Heart left ventricle (tissue), 16 donors: ENCODE results near the gene CADPS2. TPM values are rescaled to one million over a fixed set of nuclear protein-coding genes. Genes with fewer than 3 reads are reported as not detected.

ENCODE experiments used
- ATAC-seq, 4 donors: fragments of 200-7000 bp; cut with Tn5 transposase; one replicate each; pipeline ENCODE4 v1.9.1; 2020 to 2022; ENCODE audit warnings: moderate library complexity in 4 of 4, mild to moderate bottlenecking in 3 of 4, moderate number of reproducible peaks in 1 of 4
- DNase-seq, 5 donors: peaks; one replicate each; pipeline ENCODE4 v3.0.0-alpha.2; 2020
- H3K27ac ChIP-seq, 12 donors: fragments of 200-600 bp; sonication (generic) in 4 of 12; one replicate each; pipeline versions ENCODE4 v1.5.0 to v1.8.0; 2016 to 2022; ENCODE audit warnings: mild to moderate bottlenecking in 2 of 12
- H3K27me3 ChIP-seq, 9 donors: fragments of 200-600 bp; sonication (generic) in 2 of 9; one replicate each; pipeline versions ENCODE4 v1.5.1 to v1.8.0; 2016 to 2022; ENCODE audit warnings: mild to moderate bottlenecking in 3 of 9
- H3K36me3 ChIP-seq, 9 donors: fragments of 200-600 bp; sonication (generic) in 2 of 9; one replicate each; pipeline versions ENCODE4 v1.5.0 to v1.8.0; 2018 to 2022; ENCODE audit warnings: mild to moderate bottlenecking in 2 of 9
- H3K4me1 ChIP-seq, 12 donors: fragments of 200-600 bp; sonication (generic) in 4 of 12; one replicate each; pipeline versions ENCODE4 v1.5.0 to v1.8.0; 2016 to 2022; ENCODE audit warnings: mild to moderate bottlenecking in 3 of 12
- H3K4me3 ChIP-seq, 12 donors: fragments of 200-600 bp; sonication (generic) in 4 of 12; one replicate each; pipeline versions ENCODE4 v1.5.0 to v1.8.0; 2017 to 2022; ENCODE audit warnings: mild to moderate bottlenecking in 9 of 12, moderate library complexity in 4 of 12
- H3K9me3 ChIP-seq, 12 donors: fragments of 200-600 bp; sonication (generic) in 4 of 12; one replicate each; pipeline versions ENCODE4 v1.5.0 to v1.8.0; 2016 to 2022; ENCODE audit warnings: mild to moderate bottlenecking in 1 of 12
- CTCF ChIP-seq, 12 donors: fragments of 200-600 bp; sonication (generic) in 4 of 12; IDR thresholded peaks; one replicate each; pipeline versions ENCODE4 v1.5.0 to v1.8.0; 2018 to 2022; ENCODE audit warnings: antibody characterized with exemption in 12 of 12, mild to moderate bottlenecking in 5 of 12
- POLR2A ChIP-seq, 2 donors: fragments of 450-650 bp; IDR thresholded peaks; one replicate each; pipeline ENCODE4 v1.6.1; 2017; ENCODE audit warnings: antibody characterized with exemption in 2 of 2, mild to moderate bottlenecking in 2 of 2, moderate library complexity in 2 of 2
- WGBS, 4 donors: extraction: QIAGEN DNeasy Blood & Tissue Kit in 2 of 4; methylation state at CpG; one replicate each; pipeline versions ENCODE4 v1.1.5 to v1.1.7; 2013 to 2018; 5-methylcytosine and 5-hydroxymethylcytosine counted together
- intact Hi-C, 10 donors: fragments of 100-400 bp; cut with DNase I; formaldehyde crosslinking; loops; one replicate each; pipeline versions ENCODE4 v1.11.1 to v1.14.2; 2022
- polyA plus RNA-seq, 2 donors: library from polyadenylated mRNA; stranded (reverse); fragments of 200-250 nt; gene quantifications; one replicate each; pipeline ENCODE4 v1.2.3, GENCODE V29; 2013
- total RNA-seq, 9 donors: library from RNA; depleted of rRNA in 2 of 9; stranded (reverse); fragments of >200 nt in 2 of 9; fragmentation: NEBNext Ultra II Directional in 3 of 9; extraction: Animal tissue kit (Norgen Biotek cat#: 25700) in 3 of 9; gene quantifications; one replicate each; pipeline versions ENCODE4 v1.1.0 to v1.2.4, GENCODE V29; 2016 to 2023
- donor health status: ischemic (EF 13 %, LVEDD 7.1; RV severe dilation, severe dysfunction).
- donor health status: healthy with polysubstance abuse.
- donor health status: DM: no; HTN: yes; CAD: no.
- donor health status: DM: no; HTN: no; CAD: no.
- donor health status: ischemic (EF 25% LVEDD 6.9; RV normal size, moderate dysfunction).
- donor health status: ischemic (EF 25% LVEDD 5.7; RV mildly dilated, moderate dysfunction).
- donor health status: healthy.
- donor health status: DM: yes; HTN: yes; CAD: no.
- donor health status: ischemic (EF 35%, LVEDD 5.7; RV mildly dilated, moderate dysfunction).
- donor health status: nonischemic (EF 11% LVEDD 7.7; RV severe dilation, severe dysfunction).
- donor health status: DM: yes; HTN: yes; CAD: no.
- donor health status: PGD.
- donor health status: ischemic (EF 29% LVEDD 5.4; RV normal size, mild dysfunction).
- donor health status: nonischemic (EF 23%, LVEDD 6.1; RV moderate dilation, normal function).

Gene CADPS2
- total and polyA plus RNA-seq, 11 donors: 6.5 to 29.0 (median 10.3) TPM

- ATAC-seq: no peak
- WGBS, 4 donors: 63 to 72% (median 70%) methylated on average over 4 of the region's 4 CpGs
- no peak for DNase-seq
- Histone ChIP-seq H3K27me3 (no peaks in the 10 kb centered on the region), H3K9me3 (peaks cover 0 to 8% (median 0%) of the 10 kb centered on the region in 12 donors), H3K4me3 (no peak overlapping the region), H3K36me3 (no peaks in the 10 kb centered on the region), H3K27ac (no peak overlapping the region), H3K4me1 (no peaks in the 10 kb centered on the region)
- TF ChIP-seq POLR2A (IDR thresholded peaks at IDR 0.05) (no peak), CTCF (IDR thresholded peaks at IDR 0.05) (no peak)
- intact Hi-C loops: no loop called here
These were observed 167.2 kb downstream of the CADPS2 start for GRCh38 chr7:122719010-122719578.

- Histone ChIP-seq H3K27ac (no peak overlapping the region), H3K4me3 (no peak overlapping the region), H3K9me3 (no peaks in the 10 kb centered on the region), H3K27me3 (no peaks in the 10 kb centered on the region), H3K4me1 (no peaks in the 10 kb centered on the region), H3K36me3 (no peaks in the 10 kb centered on the region)
- no peak for ATAC-seq
- WGBS, 4 donors: 92 to 96% (median 94%) methylated on average over 6 of the region's 6 CpGs
- TF ChIP-seq CTCF (IDR thresholded peaks at IDR 0.05) (no peak), POLR2A (IDR thresholded peaks at IDR 0.05) (no peak)
- no peak for DNase-seq
- intact Hi-C loops: no loop called here
These were observed 168.7 kb downstream of the CADPS2 start for GRCh38 chr7:122717356-122718089.

GRCh38 chr7:122715183-122715582, 171.1 kb downstream of the CADPS2 start:
- DNase-seq (no peak), ATAC-seq (no peak)
- intact Hi-C loops: no loop called here
- Histone ChIP-seq H3K4me1 (no peaks in the 10 kb centered on the region), H3K9me3 (no peaks in the 10 kb centered on the region), H3K27me3 (no peaks in the 10 kb centered on the region), H3K4me3 (no peak overlapping the region), H3K27ac (no peak overlapping the region), H3K36me3 (no peaks in the 10 kb centered on the region)
- 85 to 100% (median 92%) methylated on average over 3 of the region's 3 CpGs for WGBS, 4 donors
- no peak for TF ChIP-seq CTCF (IDR thresholded peaks at IDR 0.05)
- no peak for TF ChIP-seq POLR2A (IDR thresholded peaks at IDR 0.05)

GRCh38 chr7:122710916-122711315, 175.3 kb downstream of the CADPS2 start:
- ATAC-seq (no peak), DNase-seq (no peak)
- H3K4me1 ChIP-seq: no peaks in the 10 kb centered on the region
- no peaks in the 10 kb centered on the region for H3K9me3 ChIP-seq
- intact Hi-C loops: no loop called here
- H3K27ac ChIP-seq: no peak overlapping the region
- TF ChIP-seq POLR2A (IDR thresholded peaks at IDR 0.05): no peak
- WGBS, 4 donors: 73 to 88% (median 76%) methylated on average over 1 of the region's 1 CpG
- H3K4me3 ChIP-seq: no peak overlapping the region
- no peaks in the 10 kb centered on the region for H3K27me3 ChIP-seq
- no peaks in the 10 kb centered on the region for H3K36me3 ChIP-seq
